ENCODE measurements around the gene SNED1. TPM values are rescaled to one million over a fixed set of nuclear protein-coding genes. Genes with fewer than 3 reads are reported as not detected.

SNED1 gene
- total and polyA plus RNA-seq, 9 donors, result 1.3 to 4.6 (median 2.7) TPM

DNA sequence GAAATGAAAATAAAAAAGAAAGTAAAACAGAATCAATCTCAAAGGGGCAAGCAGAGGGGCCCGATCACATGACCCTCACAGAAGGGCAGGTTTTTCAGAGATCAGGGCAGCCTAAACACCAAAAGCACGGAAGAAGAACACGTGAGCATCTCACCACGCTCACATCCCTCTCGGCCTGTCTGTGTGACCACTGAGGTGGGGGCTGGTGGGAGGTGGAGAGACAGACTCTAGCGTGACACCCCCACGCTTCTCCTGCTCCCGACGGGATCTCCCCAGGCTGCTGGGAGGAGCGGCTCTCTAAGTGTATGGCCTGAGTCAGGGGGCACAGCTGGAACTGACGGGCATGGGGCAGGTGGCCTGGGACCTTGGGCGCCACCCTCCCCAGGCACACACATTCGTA, 127.2 kb downstream of the SNED1 start:
- Histone ChIP-seq H3K9me3 (replicated peaks; ENCODE audit: control insufficient read depth, low read depth, low read length) (no peaks in the 10 kb centered on the region), H3K36me3 (ENCODE audit: control insufficient read depth, insufficient read depth, low read length) (peaks cover 6% of the 10 kb centered on the region), H3K4me3 (ENCODE audit: low read length) (no peak overlapping the region), H3K27ac (ENCODE audit: low read length) (no peak overlapping the region), H3K4me1 (ENCODE audit: control insufficient read depth, insufficient read depth, low read length) (no peaks in the 10 kb centered on the region), H3K27me3 (ENCODE audit: control insufficient read depth, insufficient read depth, low read length) (no peaks in the 10 kb centered on the region)
- no peak for DNase-seq
- 89% methylated on average over 3 of the region's 13 CpGs for WGBS (ENCODE audit: insufficient coverage)

DNA sequence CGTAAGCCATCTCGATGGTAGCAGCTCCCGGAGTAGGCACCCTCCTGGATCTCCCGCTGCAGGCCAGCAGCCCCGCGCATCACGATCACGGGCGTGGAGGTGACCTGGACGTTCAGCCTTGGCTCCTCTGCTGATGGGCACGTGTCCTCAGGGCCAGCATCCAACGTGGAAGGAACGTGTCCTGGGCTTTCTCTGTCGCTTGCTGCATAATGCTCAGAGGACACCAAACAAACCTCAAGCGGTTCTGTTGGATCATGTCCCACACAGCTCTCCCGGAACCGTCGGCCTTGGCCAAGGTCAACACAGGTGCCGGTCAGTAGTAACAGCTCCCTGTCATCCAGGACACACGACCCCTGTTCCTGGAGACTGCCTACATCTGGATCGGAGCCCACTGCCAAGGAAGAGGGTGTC, 127.8 kb downstream of the SNED1 start:
- Histone ChIP-seq H3K36me3 (ENCODE audit: control insufficient read depth, insufficient read depth, low read length) (peaks cover 6% of the 10 kb centered on the region), H3K4me1 (ENCODE audit: control insufficient read depth, insufficient read depth, low read length) (no peaks in the 10 kb centered on the region), H3K27ac (ENCODE audit: low read length) (no peak overlapping the region), H3K9me3 (replicated peaks; ENCODE audit: control insufficient read depth, low read depth, low read length) (no peaks in the 10 kb centered on the region), H3K4me3 (ENCODE audit: low read length) (no peak overlapping the region), H3K27me3 (ENCODE audit: control insufficient read depth, insufficient read depth, low read length) (no peaks in the 10 kb centered on the region)
- 91% methylated on average over 21 of the region's 21 CpGs for WGBS (ENCODE audit: insufficient coverage)
- no peak for DNase-seq

DNA sequence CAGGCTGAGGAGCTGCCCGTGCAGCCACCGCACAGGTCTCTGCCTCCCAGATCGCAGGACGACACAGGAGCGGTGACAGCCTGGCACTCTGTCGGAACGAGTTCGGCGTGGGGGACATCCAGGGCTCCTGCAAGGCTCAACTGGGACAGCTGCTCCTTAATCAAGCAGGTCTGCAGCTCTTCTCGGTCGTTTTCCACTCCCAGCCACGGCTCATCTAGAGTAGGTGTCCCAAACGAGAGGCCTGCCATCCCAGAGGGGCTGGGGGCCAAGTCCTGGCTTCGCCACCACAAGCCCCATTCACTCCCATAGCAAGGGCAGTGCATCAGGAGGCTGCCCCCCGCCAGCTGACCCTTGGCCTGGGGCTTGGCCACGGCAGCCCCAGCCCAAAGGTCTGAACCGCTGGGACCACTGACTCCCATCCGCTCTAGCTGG, 128.4 kb downstream of the SNED1 start:
- 86% methylated on average over 18 of the region's 18 CpGs for WGBS (ENCODE audit: insufficient coverage)
- Histone ChIP-seq H3K9me3 (replicated peaks; ENCODE audit: control insufficient read depth, low read depth, low read length) (no peaks in the 10 kb centered on the region), H3K27ac (ENCODE audit: low read length) (no peak overlapping the region), H3K27me3 (ENCODE audit: control insufficient read depth, insufficient read depth, low read length) (no peaks in the 10 kb centered on the region), H3K4me3 (ENCODE audit: low read length) (no peak overlapping the region), H3K4me1 (ENCODE audit: control insufficient read depth, insufficient read depth, low read length) (no peaks in the 10 kb centered on the region), H3K36me3 (ENCODE audit: control insufficient read depth, insufficient read depth, low read length) (peaks cover 6% of the 10 kb centered on the region)
- DNase-seq, result no peak

DNA sequence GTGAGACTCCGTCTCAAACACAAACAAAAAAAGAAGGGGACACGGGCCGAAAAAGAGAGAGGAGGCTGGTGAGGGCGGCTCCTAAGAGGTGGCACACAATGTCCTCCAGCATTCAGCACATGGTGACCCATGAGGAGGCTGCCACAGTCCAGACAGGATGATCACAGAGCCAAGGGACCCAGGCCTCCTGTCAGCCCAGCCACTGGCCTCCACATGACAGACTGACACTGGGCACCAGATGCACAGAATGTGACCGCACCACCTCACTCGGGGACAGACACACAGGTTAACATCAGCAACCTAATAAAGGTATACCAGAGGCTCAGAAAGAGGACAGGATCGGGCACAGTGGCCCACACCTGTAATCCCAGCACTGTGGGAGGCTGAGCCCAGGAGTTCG, 129.8 kb downstream of the SNED1 start:
- Histone ChIP-seq H3K27ac (ENCODE audit: low read length) (no peak overlapping the region), H3K9me3 (replicated peaks; ENCODE audit: control insufficient read depth, low read depth, low read length) (no peaks in the 10 kb centered on the region), H3K36me3 (ENCODE audit: control insufficient read depth, insufficient read depth, low read length) (no peaks in the 10 kb centered on the region), H3K27me3 (ENCODE audit: control insufficient read depth, insufficient read depth, low read length) (no peaks in the 10 kb centered on the region), H3K4me3 (ENCODE audit: low read length) (no peak overlapping the region), H3K4me1 (ENCODE audit: control insufficient read depth, insufficient read depth, low read length) (no peaks in the 10 kb centered on the region)
- no peak for DNase-seq
- WGBS (ENCODE audit: insufficient coverage), result 85% methylated on average over 5 of the region's 8 CpGs

DNA sequence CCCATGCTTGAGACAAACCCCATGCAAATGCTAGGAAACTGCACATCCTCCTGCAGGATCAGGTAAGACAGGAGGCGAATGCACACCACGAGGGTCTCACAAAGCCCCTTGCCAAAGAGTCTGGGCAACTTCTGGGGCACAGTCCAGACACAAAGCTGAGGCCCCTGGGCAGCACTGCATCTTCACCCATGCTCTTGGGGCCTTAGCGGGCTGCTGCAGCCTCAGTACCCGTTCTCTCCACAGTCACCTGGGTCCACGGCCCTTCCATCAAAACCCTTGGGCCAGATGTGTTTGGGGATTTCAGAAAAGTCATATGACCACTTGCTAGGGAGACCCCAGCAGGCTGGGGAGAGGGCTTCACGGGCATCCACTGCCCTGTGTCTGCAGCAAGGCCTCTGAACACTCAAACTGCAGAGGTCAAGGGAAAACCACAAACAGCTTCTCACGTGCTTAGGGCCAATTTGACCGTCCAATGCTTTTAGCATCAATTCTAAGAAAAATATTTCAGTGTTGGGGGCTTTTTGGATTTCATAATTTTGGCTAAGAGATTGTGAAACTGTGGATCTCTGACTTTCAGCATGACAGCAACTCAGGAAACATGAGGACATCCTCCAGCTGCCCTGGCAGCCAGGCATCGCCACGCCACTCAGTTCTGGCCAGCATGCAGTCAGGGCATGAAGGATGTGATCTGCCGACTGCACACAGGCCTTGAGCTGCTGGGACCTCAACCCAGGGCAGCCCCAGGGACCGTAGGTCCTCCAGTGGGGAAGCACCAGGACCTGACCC, 130.9 kb downstream of the SNED1 start:
- Histone ChIP-seq H3K27me3 (ENCODE audit: control insufficient read depth, insufficient read depth, low read length) (no peaks in the 10 kb centered on the region), H3K9me3 (replicated peaks; ENCODE audit: control insufficient read depth, low read depth, low read length) (no peaks in the 10 kb centered on the region), H3K27ac (ENCODE audit: low read length) (no peak overlapping the region), H3K4me3 (ENCODE audit: low read length) (no peak overlapping the region), H3K4me1 (ENCODE audit: control insufficient read depth, insufficient read depth, low read length) (no peaks in the 10 kb centered on the region), H3K36me3 (ENCODE audit: control insufficient read depth, insufficient read depth, low read length) (no peaks in the 10 kb centered on the region)
- no peak for DNase-seq
- 81% methylated on average over 6 of the region's 12 CpGs for WGBS (ENCODE audit: insufficient coverage)

DNA sequence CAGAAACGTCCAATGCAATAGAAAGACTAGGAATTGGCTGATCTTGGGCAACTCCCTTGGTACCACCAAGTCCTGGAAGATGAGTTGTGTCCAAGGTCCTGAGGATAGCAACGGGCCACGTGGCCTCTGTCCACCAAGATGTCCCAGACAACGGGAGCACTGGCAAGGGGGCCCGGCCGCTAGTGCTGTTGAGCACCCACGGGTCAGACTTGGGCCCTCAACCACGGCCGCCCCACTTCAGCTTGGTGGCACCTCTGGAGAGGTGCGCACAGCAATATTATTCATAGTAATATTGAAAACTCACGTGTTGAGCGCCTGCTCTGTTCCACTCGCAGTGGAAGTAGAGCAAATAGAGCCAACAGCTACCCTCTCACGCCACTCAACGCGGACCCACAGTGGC, 131.9 kb downstream of the SNED1 start:
- no peaks in the 10 kb centered on the region for H3K27me3 ChIP-seq (ENCODE audit: control insufficient read depth, insufficient read depth, low read length)
- H3K36me3 ChIP-seq (ENCODE audit: control insufficient read depth, insufficient read depth, low read length), result no peaks in the 10 kb centered on the region
- H3K27ac ChIP-seq (ENCODE audit: low read length), result no peak overlapping the region
- WGBS (ENCODE audit: insufficient coverage), result 83% methylated on average over 12 of the region's 16 CpGs
- H3K4me1 ChIP-seq (ENCODE audit: control insufficient read depth, insufficient read depth, low read length), result no peaks in the 10 kb centered on the region
- no peaks in the 10 kb centered on the region for H3K9me3 ChIP-seq (replicated peaks; ENCODE audit: control insufficient read depth, low read depth, low read length)
- DNase-seq, result no peak
- H3K4me3 ChIP-seq (ENCODE audit: low read length), result no peak overlapping the region

DNA sequence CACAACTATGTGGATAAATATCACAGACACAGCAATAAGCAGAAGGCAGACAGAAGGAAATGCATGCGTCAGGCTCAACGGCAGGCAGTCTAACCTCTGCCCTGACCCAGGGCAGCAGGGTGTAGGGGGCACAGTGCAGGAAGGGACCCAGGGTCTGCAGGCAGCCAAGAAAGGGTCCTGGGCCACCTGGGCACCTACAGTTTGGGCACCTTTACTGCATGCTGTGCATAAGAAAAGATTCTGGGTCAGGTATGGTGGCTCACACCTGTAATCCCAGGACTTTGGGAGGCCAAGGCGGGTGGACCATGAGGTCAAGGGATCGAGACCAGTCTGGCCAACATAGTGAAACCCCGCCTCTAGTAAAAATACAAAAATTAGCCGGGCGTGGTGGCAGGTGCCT, 133.1 kb downstream of the SNED1 start:
- H3K9me3 ChIP-seq (replicated peaks; ENCODE audit: control insufficient read depth, low read depth, low read length), result no peaks in the 10 kb centered on the region
- H3K4me3 ChIP-seq (ENCODE audit: low read length), result no peak overlapping the region
- no peaks in the 10 kb centered on the region for H3K4me1 ChIP-seq (ENCODE audit: control insufficient read depth, insufficient read depth, low read length)
- no peaks in the 10 kb centered on the region for H3K36me3 ChIP-seq (ENCODE audit: control insufficient read depth, insufficient read depth, low read length)
- DNase-seq, result no peak
- no peaks in the 10 kb centered on the region for H3K27me3 ChIP-seq (ENCODE audit: control insufficient read depth, insufficient read depth, low read length)
- WGBS (ENCODE audit: insufficient coverage), result 91% methylated on average over 7 of the region's 7 CpGs
- H3K27ac ChIP-seq (ENCODE audit: low read length), result no peak overlapping the region

DNA sequence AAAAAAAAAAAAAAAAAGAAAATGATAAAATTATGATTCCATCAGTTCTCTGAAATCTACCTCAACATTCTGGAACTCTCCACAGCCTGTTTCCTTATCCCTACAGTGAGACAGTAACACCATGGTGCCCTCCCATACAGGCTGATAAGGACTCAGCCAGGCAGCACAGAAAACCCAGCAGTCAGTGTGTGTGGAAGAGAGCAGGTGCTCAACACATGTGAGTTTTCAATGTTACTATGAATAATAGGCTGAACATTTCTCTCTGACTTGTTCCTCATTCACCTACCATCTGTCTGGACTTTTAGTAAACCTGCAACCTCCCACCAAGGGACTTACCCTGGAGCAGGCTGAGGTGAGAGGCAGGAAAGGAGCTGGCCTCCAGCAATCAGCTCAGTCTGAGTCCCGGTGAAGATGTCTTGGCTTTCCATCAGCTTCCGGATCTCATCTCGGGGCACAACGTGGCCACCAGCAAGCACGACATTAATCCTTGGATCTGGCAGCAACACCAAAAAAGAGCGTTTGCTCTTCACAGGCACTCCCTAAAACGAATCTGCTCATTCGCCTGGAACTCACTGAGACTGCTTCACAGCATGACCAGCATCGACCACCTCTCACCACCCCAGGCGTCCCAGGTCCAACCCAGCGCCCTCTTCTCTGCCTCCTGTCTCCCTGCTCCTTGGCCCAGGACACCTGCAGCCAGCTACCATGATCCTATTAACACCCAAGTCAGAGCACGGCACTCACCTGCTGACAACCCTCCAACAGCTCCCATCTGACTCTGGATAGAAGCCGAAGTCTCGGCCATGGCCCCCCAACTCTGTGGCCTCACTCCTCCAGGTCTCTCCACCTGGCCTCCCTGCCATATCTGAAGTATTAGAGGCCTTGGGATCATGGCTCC, 134.4 kb downstream of the SNED1 start:
- peaks cover 2% of the 10 kb centered on the region for H3K36me3 ChIP-seq (ENCODE audit: control insufficient read depth, insufficient read depth, low read length)
- 67% methylated on average over 14 of the region's 14 CpGs for WGBS (ENCODE audit: insufficient coverage)
- H3K9me3 ChIP-seq (replicated peaks; ENCODE audit: control insufficient read depth, low read depth, low read length), result no peaks in the 10 kb centered on the region
- DNase-seq, result no peak
- H3K4me3 ChIP-seq (ENCODE audit: low read length), result no peak overlapping the region
- H3K27me3 ChIP-seq (ENCODE audit: control insufficient read depth, insufficient read depth, low read length), result no peaks in the 10 kb centered on the region
- H3K27ac ChIP-seq (ENCODE audit: low read length), result no peak overlapping the region
- H3K4me1 ChIP-seq (ENCODE audit: control insufficient read depth, insufficient read depth, low read length), result no peaks in the 10 kb centered on the region

DNA sequence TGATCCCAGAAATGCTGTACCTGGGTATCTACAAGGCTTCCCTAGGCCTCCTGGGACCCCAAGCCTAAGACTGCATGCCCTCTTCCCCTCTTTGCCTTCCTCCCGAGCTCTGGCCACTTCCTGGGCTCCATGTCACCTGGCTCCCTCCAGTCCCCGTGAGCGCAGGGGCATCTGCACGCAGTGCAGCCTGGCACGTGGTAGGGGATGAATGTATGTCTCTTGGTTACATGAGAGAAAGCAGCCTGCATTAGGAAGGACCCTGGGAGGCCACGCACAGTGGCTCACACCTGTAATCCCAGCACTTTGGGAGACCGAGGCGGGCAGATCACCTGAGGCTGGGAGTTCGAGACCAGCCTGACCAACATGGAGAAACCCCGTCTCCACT, 135.0 kb downstream of the SNED1 start:
- H3K4me1 ChIP-seq (ENCODE audit: control insufficient read depth, insufficient read depth, low read length), result no peaks in the 10 kb centered on the region
- no peak overlapping the region for H3K27ac ChIP-seq (ENCODE audit: low read length)
- peaks cover 8% of the 10 kb centered on the region for H3K36me3 ChIP-seq (ENCODE audit: control insufficient read depth, insufficient read depth, low read length)
- no peaks in the 10 kb centered on the region for H3K27me3 ChIP-seq (ENCODE audit: control insufficient read depth, insufficient read depth, low read length)
- no peaks in the 10 kb centered on the region for H3K9me3 ChIP-seq (replicated peaks; ENCODE audit: control insufficient read depth, low read depth, low read length)
- no peak overlapping the region for H3K4me3 ChIP-seq (ENCODE audit: low read length)
- 100% methylated on average over 3 of the region's 10 CpGs for WGBS (ENCODE audit: insufficient coverage)
- no peak for DNase-seq

DNA sequence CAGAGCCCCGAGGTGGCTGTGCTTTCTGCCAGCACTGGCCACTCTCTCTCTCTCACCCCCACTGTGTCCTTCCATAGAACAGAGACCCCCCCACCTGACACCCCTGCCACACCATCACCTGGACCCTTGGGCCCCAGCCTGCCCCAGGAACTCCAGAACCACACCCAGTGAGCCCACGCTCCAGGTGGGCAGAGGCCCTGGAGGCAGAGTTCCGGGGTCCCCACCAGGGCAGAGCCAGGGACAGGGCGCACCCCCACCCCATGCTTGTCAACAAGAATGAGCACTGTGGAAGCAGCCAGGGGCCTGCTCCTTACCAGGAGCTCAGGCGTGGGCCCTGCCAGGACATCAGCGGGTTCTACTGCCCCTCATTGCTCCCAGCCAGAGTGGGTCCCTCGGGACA, 136.3 kb downstream of the SNED1 start:
- WGBS (ENCODE audit: insufficient coverage), result 79% methylated on average over 6 of the region's 7 CpGs
- H3K4me3 ChIP-seq (ENCODE audit: low read length), result no peak overlapping the region
- H3K27ac ChIP-seq (ENCODE audit: low read length), result no peak overlapping the region
- H3K36me3 ChIP-seq (ENCODE audit: control insufficient read depth, insufficient read depth, low read length), result peaks cover 11% of the 10 kb centered on the region
- H3K4me1 ChIP-seq (ENCODE audit: control insufficient read depth, insufficient read depth, low read length), result no peaks in the 10 kb centered on the region
- no peaks in the 10 kb centered on the region for H3K9me3 ChIP-seq (replicated peaks; ENCODE audit: control insufficient read depth, low read depth, low read length)
- DNase-seq, result no peak
- no peaks in the 10 kb centered on the region for H3K27me3 ChIP-seq (ENCODE audit: control insufficient read depth, insufficient read depth, low read length)
